HepG2 (cell line): ENCODE results near the gene TMEM45A. TPM values are rescaled to one million over a fixed set of nuclear protein-coding genes. Genes with fewer than 3 reads are reported as not detected.

Experiments used
- ATAC-seq: fragments of 200-7000 bp; cut with Tn5 transposase; 3 replicates; pipeline ENCODE4 v1.9.1; 2020; ENCODE audit warnings: mild to moderate bottlenecking, moderate library complexity
- BruUV-seq: library from RNA; stranded (reverse); fragments of 400-500 nt; replicated peaks from 2 replicates; lab custom pipeline; 2021; lab: Mats Ljungman, UMichigan
- CTCF ChIA-PET: fragments of 300-600 bp; formaldehyde crosslinking; extraction: SDS; loops from one replicate; lab custom pipeline; 2021; ENCODE audit warnings: low total read pairs, inconsistent platforms, low intra/inter-chr PET ratio; lab: Yijun Ruan, JAX
- POLR2A ChIA-PET: fragments of 350-600 bp; sonication (Branson Sonifier 250); formaldehyde crosslinking; loops from one replicate; lab custom pipeline; 2020; ENCODE audit warnings: antibody characterized with exemption, inconsistent platforms; lab: Yijun Ruan, JAX
- DNase-seq: peaks from one replicate; pipeline ENCODE4 v3.0.0-alpha.2; 2015; ENCODE audit warnings: low spot score
- FAIRE-seq: peaks from 3 replicates; lab custom pipeline; 2011; peaks lifted over from hg19 to GRCh38; lab: Jason Lieb, UNC
- H2AFZ ChIP-seq: one replicate; pipeline ENCODE4 v1.6.1; 2011; ENCODE audit warnings: low read length, inconsistent platforms
- H3K27ac ChIP-seq: fragments of 300-600 bp; 3 replicates; pipeline ENCODE4 v1.8.0; 2011; ENCODE audit warnings: mixed run types, mild to moderate bottlenecking, mixed read lengths, low read length, inconsistent platforms; ENCODE audit not compliant: insufficient read depth; ENCODE audit errors: extremely low read length
- H3K27me3 ChIP-seq, 2 experiments: fragments of 200-600 bp in 1 of 2; 2 replicates in 1 of 2; 3 replicates in 1 of 2; pipeline versions ENCODE4 v1.6.0 to v1.8.0; 2011; ENCODE audit warnings: low read length in 2 of 2, mild to moderate bottlenecking in 2 of 2, moderate library complexity in 2 of 2, inconsistent platforms in 1 of 2; ENCODE audit not compliant: insufficient read depth in 2 of 2, control insufficient read depth in 1 of 2
- H3K36me3 ChIP-seq, 2 experiments: fragments of 200-600 bp in 1 of 2; replicated peaks in 1 of 2; 2 replicates in 1 of 2; 3 replicates in 1 of 2; pipeline versions ENCODE4 v1.5.1 to v1.8.0; 2011; ENCODE audit warnings: low read length in 2 of 2, inconsistent platforms in 1 of 2; ENCODE audit not compliant: insufficient read depth in 2 of 2, control insufficient read depth in 1 of 2
- H3K4me1 ChIP-seq: 2 replicates; pipeline ENCODE4 v1.5.1; 2012; ENCODE audit warnings: low read length, inconsistent platforms; ENCODE audit not compliant: insufficient read depth
- H3K4me2 ChIP-seq: 2 replicates; pipeline ENCODE4 v1.6.0; 2011; ENCODE audit warnings: low read depth, low read length, inconsistent platforms
- H3K4me3 ChIP-seq, 3 experiments: fragments of 200-600 bp in 1 of 3; sonication (generic), shearing (Covaris generic) in 1 of 3; replicated peaks in 1 of 3; 2 replicates each; pipeline ENCODE4 v1.5.1; 2011 to 2016; ENCODE audit warnings: low read length in 3 of 3, inconsistent platforms in 2 of 3, low read depth in 2 of 3, mild to moderate bottlenecking in 2 of 3, control low read depth in 1 of 3, mixed read lengths in 1 of 3; ENCODE audit not compliant: insufficient read depth in 1 of 3
- H3K79me2 ChIP-seq: one replicate; pipeline ENCODE4 v1.6.1; 2011; ENCODE audit warnings: low read length, inconsistent platforms; ENCODE audit not compliant: insufficient read depth
- H3K9ac ChIP-seq: 2 replicates; pipeline ENCODE4 v1.6.0; 2011; ENCODE audit warnings: mild to moderate bottlenecking, low read depth, low read length, inconsistent platforms; ENCODE audit not compliant: insufficient read depth
- H3K9me3 ChIP-seq: 2 replicates; pipeline ENCODE4 v1.5.1; 2012; ENCODE audit warnings: mild to moderate bottlenecking, low read length
- H4K20me1 ChIP-seq: 2 replicates; pipeline ENCODE4 v1.6.0; 2011; ENCODE audit warnings: inconsistent platforms, mild to moderate bottlenecking, low read length, moderate library complexity; ENCODE audit not compliant: insufficient read depth
- AGO2 ChIP-seq: fragments of 200-400 bp; formaldehyde crosslinking; optimal IDR thresholded peaks from 2 replicates; pipeline ENCODE3; 2017; ENCODE audit warnings: mild to moderate bottlenecking, low read depth, low read length, moderate library complexity
- BCL6 ChIP-seq: IDR thresholded peaks from 2 replicates; pipeline ENCODE4 v1.6.1; 2016; ENCODE audit warnings: missing genetic modification reagents, missing compliant biosample characterization
- GZF1 ChIP-seq: sonication (generic); formaldehyde crosslinking; IDR thresholded peaks from 2 replicates; pipeline ENCODE4 v1.5.1; 2020; ENCODE audit warnings: mild to moderate bottlenecking, missing genetic modification reagents
- NONO ChIP-seq, 2 experiments: fragments of 450-650 bp in 1 of 2; sonication (generic) in 1 of 2; formaldehyde crosslinking in 1 of 2; IDR thresholded peaks in 1 of 2; conservative IDR thresholded peaks in 1 of 2; 2 replicates each; pipeline versions ENCODE4 v1.6.1 to v1.8.0; 2017 to 2022; ENCODE audit warnings: mild to moderate bottlenecking in 1 of 2, missing genetic modification reagents in 1 of 2, moderate library complexity in 1 of 2
- RARA ChIP-seq: IDR thresholded peaks from 2 replicates; pipeline ENCODE4 v1.6.1; 2016; ENCODE audit warnings: missing genetic modification reagents, missing compliant biosample characterization
- RARG ChIP-seq: sonication (generic); formaldehyde crosslinking; IDR thresholded peaks from 2 replicates; pipeline ENCODE4 v1.4.0; 2020; ENCODE audit warnings: low read depth, mild to moderate bottlenecking, missing genetic modification reagents
- RELA ChIP-seq: sonication (generic); formaldehyde crosslinking; IDR thresholded peaks from 2 replicates; pipeline ENCODE4 v1.4.0; 2020; ENCODE audit warnings: missing genetic modification reagents
- SMARCC2 ChIP-seq: fragments of 450-650 bp; IDR thresholded peaks from 2 replicates; pipeline ENCODE4 v1.6.1; 2017; ENCODE audit warnings: antibody characterized with exemption, mild to moderate bottlenecking
- SNRNP70 ChIP-seq: fragments of 200-400 bp; formaldehyde crosslinking; IDR thresholded peaks from 2 replicates; pipeline ENCODE4 v1.6.1; 2017; ENCODE audit warnings: mild to moderate bottlenecking, low read depth, low read length, moderate library complexity
- THYN1 ChIP-seq: sonication (generic); formaldehyde crosslinking; IDR thresholded peaks from 2 replicates; pipeline ENCODE4 v1.8.1; 2023; ENCODE audit warnings: low read depth, mild to moderate bottlenecking, moderate library complexity, missing genetic modification reagents, borderline replicate concordance
- TIGD3 ChIP-seq: sonication (generic); formaldehyde crosslinking; IDR thresholded peaks from 2 replicates; pipeline ENCODE4 v1.5.1; 2020; ENCODE audit warnings: mild to moderate bottlenecking, missing genetic modification reagents, borderline replicate concordance
- ZNF230 ChIP-seq: sonication (generic); formaldehyde crosslinking; IDR thresholded peaks from 2 replicates; pipeline ENCODE4 v1.4.0; 2020; ENCODE audit warnings: mild to moderate bottlenecking, missing genetic modification reagents
- ZNF263 ChIP-seq: sonication (generic); formaldehyde crosslinking; IDR thresholded peaks from 2 replicates; pipeline ENCODE4 v1.4.0; 2020; ENCODE audit warnings: missing genetic modification reagents
- ZNF274 ChIP-seq: sonication (generic); formaldehyde crosslinking; IDR thresholded peaks from 2 replicates; pipeline ENCODE4 v1.5.1; 2020; ENCODE audit warnings: mild to moderate bottlenecking, missing genetic modification reagents
- ZNF503 ChIP-seq: sonication (generic); formaldehyde crosslinking; IDR thresholded peaks from 2 replicates; pipeline ENCODE4 v1.4.0; 2020; ENCODE audit warnings: missing genetic modification reagents
- ZNF672 ChIP-seq: sonication (generic); formaldehyde crosslinking; IDR thresholded peaks from 2 replicates; pipeline ENCODE4 v1.8.1; 2022; ENCODE audit warnings: missing genetic modification reagents
- ZNF761 ChIP-seq: sonication (generic); formaldehyde crosslinking; conservative IDR thresholded peaks from 2 replicates; pipeline ENCODE4 v1.4.0; 2020; ENCODE audit warnings: mild to moderate bottlenecking, missing genetic modification reagents
- WGBS: methylation state at CpG from one replicate; pipeline ENCODE4 v1.1.6; 2017; ENCODE audit warnings: low lambda C conversion rate; 5-methylcytosine and 5-hydroxymethylcytosine counted together
- in situ Hi-C: cut with HindIII; loops from 2 replicates; pipeline ENCODE4 v1.10.0; 2017; ENCODE audit warnings: low pct_unique_long_range_greater_than_20kb; ENCODE audit not compliant: extremely low pct_ligation_motif_present
- intact Hi-C: fragments of 100-400 bp; cut with micrococcal nuclease; formaldehyde crosslinking; loops from one replicate; pipeline ENCODE4 v1.10.0; 2022; ENCODE audit not compliant: unreplicated experiment
- polyA plus RNA-seq, 8 experiments: library from polyadenylated mRNA; depleted of rRNA in 3 of 8; stranded (reverse) in 7 of 8; unstranded in 1 of 8; fragments of >200 nt; fragmentation: Illumina TruSeq in 4 of 8; extraction: Trizol in 4 of 8; gene quantifications; 2 replicates each; pipeline versions ENCODE4 v1.2.1 to v1.2.3, GENCODE V29; 2011 to 2016; ENCODE audit warnings: low read depth in 4 of 8, missing spikeins in 1 of 8, mixed read lengths in 1 of 8; ENCODE audit not compliant: insufficient read depth in 1 of 8
- total RNA-seq, 5 experiments: library from RNA; depleted of rRNA; stranded (reverse); fragments of >200 nt; fragmentation: Illumina TruSeq; extraction: Trizol; gene quantifications; 2 replicates each; pipeline ENCODE4 v1.2.3, GENCODE V29; 2016; ENCODE audit warnings: low read depth in 1 of 5

The TMEM45A gene
- total and polyA plus RNA-seq, 2 of the 13 experiments (the other 11 are each of a cell fraction or from before 2014, with no cell fraction given) = 14.8 to 38.5 TPM

- no peak overlapping the region for H2AFZ ChIP-seq
- peaks cover 15% of the 10 kb centered on the region for H3K4me1 ChIP-seq
- H3K9me3 ChIP-seq = no peaks in the 10 kb centered on the region; the same call in 1 of the 2 replicates
- no peak for ATAC-seq
- no TSS peak for BruUV-seq
- no peaks in the 10 kb centered on the region for H3K79me2 ChIP-seq
- peaks cover 0 to 1% of the 10 kb centered on the region in 2 experiments; a peak in 1 of 5 replicates for H3K27me3 ChIP-seq
- intact Hi-C loops = loop anchor here (1.0 to 5.0 kb wide), 3 partner anchors 127 to 758 kb away; no protein-coding TSS in a partner anchor
- ChIA-PET POLR2A (no interaction called here), CTCF (interaction anchor here (1.3 to 3.3 kb wide), 3 partner anchors 128 to 759 kb away, joined by 4 to 28 read pairs (median 9); no protein-coding TSS in a partner anchor)
- TF ChIP-seq ZNF230 (no peak), TIGD3 (CRISPR knock-in tag) (no peak), GZF1 (CRISPR knock-in tag) (no peak), BCL6 (no peak), AGO2 (no peak), RARG (no peak), ZNF761 (CRISPR knock-in tag) (no peak)
- in situ Hi-C loops = loop anchor here (5.0 to 25.0 kb wide), 3 partner anchors 128 to 753 kb away; no protein-coding TSS in a partner anchor
- WGBS = 0% methylated on average over 1 of the region's 1 CpG
- H3K4me2 ChIP-seq = peak overlapping the region; percentile 63; the same call in 1 of the 2 replicates
- no peak overlapping the region for H3K4me3 ChIP-seq
- H3K36me3 ChIP-seq = no peaks in the 10 kb centered on the region
- H3K27ac ChIP-seq = no peak overlapping the region
- no peaks in the 10 kb centered on the region for H4K20me1 ChIP-seq
- no peak overlapping the region for H3K9ac ChIP-seq
- FAIRE-seq = no peak
- no peak for DNase-seq
These were observed 98.4 kb downstream of the TMEM45A start for GRCh38 chr3:100590840-100591147.

- Histone ChIP-seq H3K36me3 (no peaks in the 10 kb centered on the region), H3K9ac (no peak overlapping the region), H2AFZ (no peak overlapping the region), H3K4me3 (no peak overlapping the region), H3K27me3 (peaks cover 0 to 1% of the 10 kb centered on the region in 2 experiments; a peak in 1 of 5 replicates), H3K27ac (no peak overlapping the region), H3K4me2 (no peak overlapping the region), H3K4me1 (peaks cover 15% of the 10 kb centered on the region), H3K9me3 (no peaks in the 10 kb centered on the region)
- POLR2A ChIA-PET = no interaction called here
- DNase-seq (no peak), FAIRE-seq (no peak)
- WGBS = 12% methylated on average over 3 of the region's 3 CpGs
- intact Hi-C loops = loop anchor here (5.0 kb wide), 1 partner anchor 759 kb away; no protein-coding TSS in a partner anchor
- BruUV-seq = no TSS peak
- TF ChIP-seq NONO (IDR thresholded peaks at IDR 0.05) = no peak
- no peak for TF ChIP-seq NONO (CRISPR knock-in tag; conservative IDR thresholded peaks at IDR 0.05)
- no peak for TF ChIP-seq SNRNP70
- no peak for TF ChIP-seq SMARCC2
- TF ChIP-seq RARA (CRISPR knock-in tag) = no peak
- TF ChIP-seq RELA (CRISPR knock-in tag) = no peak
- TF ChIP-seq THYN1 = no peak
- no peak for TF ChIP-seq ZNF503
- no peak for TF ChIP-seq ZNF263 (CRISPR knock-in tag)
- TF ChIP-seq ZNF672 (CRISPR knock-in tag) = no peak
- no peak for TF ChIP-seq ZNF274 (CRISPR knock-in tag)
- TF ChIP-seq ZNF230 = no peak
- TF ChIP-seq, all 625 proteins: peak for 0
- no peaks in the 10 kb centered on the region for H3K79me2 ChIP-seq
- no peak for ATAC-seq
- no peaks in the 10 kb centered on the region for H4K20me1 ChIP-seq
- in situ Hi-C loops = loop anchor here (5.0 to 25.0 kb wide), 3 partner anchors 129 to 754 kb away; no protein-coding TSS in a partner anchor
- CTCF ChIA-PET = interaction anchor here (1.5 to 3.3 kb wide), 2 partner anchors 128 to 275 kb away, joined by 9 to 28 read pairs; no protein-coding TSS in a partner anchor
These were observed 99.0 kb downstream of the TMEM45A start for GRCh38 chr3:100591411-100591810.
